Activated CD8-positive, alpha-beta memory T cell treated with anti-CD3 and anti-CD28 coated beads for 24 hours (primary cell): ENCODE data around the gene PIK3C2G.

ENCODE experiments used
- DNase-seq: peaks from one replicate; pipeline ENCODE4 v3.0.0-alpha.2; 2020

The PIK3C2G gene

GRCh38 chr12:18421867-18422266, 160.5 kb downstream of the PIK3C2G start:
- DNase-seq: no peak

GRCh38 chr12:18422871-18423270, 161.6 kb downstream of the PIK3C2G start:
- DNase-seq: no peak

GRCh38 chr12:18424857-18425256, 163.5 kb downstream of the PIK3C2G start:
- no peak for DNase-seq

- DNase-seq: no peak
Measured at GRCh38 chr12:18427520-18427919, 166.2 kb downstream of the PIK3C2G start.

GRCh38 chr12:18428416-18428815, 167.1 kb downstream of the PIK3C2G start:
- DNase-seq: no peak

GRCh38 chr12:18429366-18429765, 168.0 kb downstream of the PIK3C2G start:
- DNase-seq: no peak

- no peak for DNase-seq
Measured at GRCh38 chr12:18430425-18431048, 169.2 kb downstream of the PIK3C2G start.

GRCh38 chr12:18431771-18432170, 170.5 kb downstream of the PIK3C2G start:
- no peak for DNase-seq

GRCh38 chr12:18432206-18432605, 170.9 kb downstream of the PIK3C2G start:
- no peak for DNase-seq

GRCh38 chr12:18436170-18436569, 174.9 kb downstream of the PIK3C2G start:
- no peak for DNase-seq

GRCh38 chr12:18439541-18439940, 178.2 kb downstream of the PIK3C2G start:
- no peak for DNase-seq

- DNase-seq: no peak
Measured at GRCh38 chr12:18443768-18444437, 182.6 kb downstream of the PIK3C2G start.

- no peak for DNase-seq
Measured at GRCh38 chr12:18446061-18446644, 184.8 kb downstream of the PIK3C2G start.

- no peak for DNase-seq
Measured at GRCh38 chr12:18454330-18454729, 193.0 kb downstream of the PIK3C2G start.

GRCh38 chr12:18456344-18456743, 195.0 kb downstream of the PIK3C2G start:
- no peak for DNase-seq

GRCh38 chr12:18457362-18457761, 196.0 kb downstream of the PIK3C2G start:
- no peak for DNase-seq

- no peak for DNase-seq
Measured at GRCh38 chr12:18461758-18462157, 200.4 kb downstream of the PIK3C2G start.

GRCh38 chr12:18462442-18462841, 201.1 kb downstream of the PIK3C2G start:
- no peak for DNase-seq

GRCh38 chr12:18467620-18468245, 206.4 kb downstream of the PIK3C2G start:
- no peak for DNase-seq

GRCh38 chr12:18468246-18469075, 207.1 kb downstream of the PIK3C2G start:
- no peak for DNase-seq

GRCh38 chr12:18470251-18470650, 208.9 kb downstream of the PIK3C2G start:
- DNase-seq: no peak

- DNase-seq: no peak
Measured at GRCh38 chr12:18472304-18472703, 211.0 kb downstream of the PIK3C2G start.

GRCh38 chr12:18472806-18473205, 211.5 kb downstream of the PIK3C2G start:
- DNase-seq: no peak
